K562 (cell line): ENCODE data around the gene MAPKAPK3. TPM values are rescaled to one million over a fixed set of nuclear protein-coding genes. Genes with fewer than 3 reads are reported as not detected.

Experiments used
- ATAC-seq: fragments of 200-7000 bp; cut with Tn5 transposase; 3 replicates; pipeline ENCODE4 v1.9.1; 2020; ENCODE audit warnings: moderate library complexity
- BruUV-seq: library from RNA; stranded (reverse); fragments of 400-500 nt; replicated peaks from 2 replicates; lab custom pipeline; 2021; lab: Mats Ljungman, UMichigan
- CTCF ChIA-PET: fragments of 300-600 bp; formaldehyde crosslinking; extraction: SDS; loops from one replicate; lab custom pipeline; 2021; ENCODE audit warnings: low intra/inter-chr PET ratio; lab: Yijun Ruan, JAX
- POLR2A ChIA-PET: fragments of 300-600, 350-650 bp; sonication (Branson Sonifier 250); formaldehyde crosslinking; extraction: SDS; loops from one replicate; lab custom pipeline; 2021; ENCODE audit warnings: antibody characterized with exemption, inconsistent platforms; lab: Yijun Ruan, JAX
- DNase-seq, 4 experiments: peaks; one replicate each; pipeline versions ENCODE4 v3.0.0 to v3.0.0-alpha.2; 2011 to 2018; ENCODE audit warnings: low spot score in 3 of 4, mixed read lengths in 3 of 4; ENCODE audit errors: extremely low read depth in 1 of 4
- FAIRE-seq: peaks from 2 replicates; lab custom pipeline; 2011; peaks lifted over from hg19 to GRCh38; lab: Jason Lieb, UNC
- H2AFZ ChIP-seq: 2 replicates; pipeline ENCODE4 v1.6.0; 2011; ENCODE audit warnings: low read depth, low read length, control low read depth, inconsistent platforms
- H3K27ac ChIP-seq: fragments of 200-600 bp; 3 replicates; pipeline ENCODE4 v1.8.0; 2011; ENCODE audit warnings: low read depth, mild to moderate bottlenecking, control low read depth, inconsistent platforms, low read length, moderate library complexity, mixed read lengths; ENCODE audit errors: extremely low read depth
- H3K27me3 ChIP-seq, 2 experiments: fragments of 300-600 bp in 1 of 2; 2 replicates in 1 of 2; 3 replicates in 1 of 2; pipeline versions ENCODE4 v1.6.0 to v1.8.0; 2011; ENCODE audit warnings: inconsistent platforms in 2 of 2, low read length in 2 of 2, mild to moderate bottlenecking in 1 of 2, mixed read lengths in 1 of 2, moderate library complexity in 1 of 2; ENCODE audit not compliant: control insufficient read depth in 2 of 2, insufficient read depth in 2 of 2
- H3K36me3 ChIP-seq: fragments of 300-600 bp; 3 replicates; pipeline ENCODE4 v1.8.0; 2011; ENCODE audit warnings: mild to moderate bottlenecking, low read length, inconsistent platforms; ENCODE audit not compliant: control insufficient read depth, insufficient read depth
- H3K4me1 ChIP-seq, 2 experiments: fragments of 200-600 bp in 1 of 2; replicated peaks in 1 of 2; 2 replicates in 1 of 2; 3 replicates in 1 of 2; pipeline versions ENCODE4 v1.5.1 to v1.8.0; 2011; ENCODE audit warnings: inconsistent platforms in 2 of 2, low read length in 2 of 2, mild to moderate bottlenecking in 1 of 2, mixed read lengths in 1 of 2, moderate library complexity in 1 of 2; ENCODE audit not compliant: control insufficient read depth in 2 of 2, insufficient read depth in 2 of 2
- H3K4me2 ChIP-seq: 2 replicates; pipeline ENCODE4 v1.6.1; 2011; ENCODE audit warnings: low read length, control low read depth, inconsistent platforms, mixed read lengths; ENCODE audit not compliant: insufficient read depth
- H3K4me3 ChIP-seq: fragments of 200-600 bp; sonication (generic), shearing (Covaris generic); 2 replicates; pipeline ENCODE4 v1.5.1; 2016; ENCODE audit warnings: control low read depth, inconsistent platforms
- H3K79me2 ChIP-seq: fragments of 200-600 bp; 3 replicates; pipeline ENCODE4 v1.8.0; 2011; ENCODE audit warnings: low read length, inconsistent platforms; ENCODE audit not compliant: control insufficient read depth, insufficient read depth
- H3K9ac ChIP-seq, 2 experiments: 2 replicates each; pipeline versions ENCODE4 v1.6.0 to v1.6.1; 2011; ENCODE audit warnings: low read depth in 2 of 2, low read length in 2 of 2, control low read depth in 1 of 2, inconsistent platforms in 1 of 2, mild to moderate bottlenecking in 1 of 2, mixed read lengths in 1 of 2; ENCODE audit not compliant: insufficient read depth in 1 of 2
- H3K9me1 ChIP-seq: one replicate; pipeline ENCODE4 v1.6.0; 2011; ENCODE audit warnings: inconsistent platforms, mild to moderate bottlenecking, low read length, moderate library complexity; ENCODE audit not compliant: control insufficient read depth, insufficient read depth
- H3K9me3 ChIP-seq: replicated peaks from 2 replicates; pipeline ENCODE4 v1.5.1; 2011; ENCODE audit warnings: low read depth, low read length, inconsistent platforms; ENCODE audit not compliant: control insufficient read depth, insufficient read depth
- H4K20me1 ChIP-seq: replicated peaks from 2 replicates; pipeline ENCODE4 v1.6.1; 2011; ENCODE audit warnings: low read length, inconsistent platforms, mixed read lengths; ENCODE audit not compliant: control insufficient read depth, insufficient read depth
- BACH1 ChIP-seq: fragments of 200-800 bp; sonication (Bioruptor generic); IDR thresholded peaks from 2 replicates; pipeline ENCODE4 v1.6.1; 2016; ENCODE audit warnings: missing genetic modification characterization, missing compliant biosample characterization
- DDX20 ChIP-seq: fragments of 450-650 bp; IDR thresholded peaks from 2 replicates; pipeline ENCODE4 v1.6.1; 2016; ENCODE audit warnings: missing genetic modification characterization, low read depth, mild to moderate bottlenecking, missing compliant biosample characterization, moderate library complexity
- ELK1 ChIP-seq: sonication (generic); formaldehyde crosslinking; IDR thresholded peaks from 2 replicates; pipeline ENCODE4 v1.8.1; 2022; ENCODE audit warnings: missing genetic modification reagents
- PTBP1 ChIP-seq: fragments of 200-400 bp; formaldehyde crosslinking; IDR thresholded peaks from 2 replicates; pipeline ENCODE4 v1.6.1; 2017; ENCODE audit warnings: low read depth, low read length
- RBM14 ChIP-seq: fragments of 200-400 bp; formaldehyde crosslinking; IDR thresholded peaks from 2 replicates; pipeline ENCODE4 v1.6.1; 2018; ENCODE audit warnings: low read depth, mild to moderate bottlenecking, low read length, moderate library complexity, borderline replicate concordance; ENCODE audit not compliant: insufficient read depth
- SIX5 ChIP-seq, 2 experiments: IDR thresholded peaks; 2 replicates each; pipeline ENCODE4 v1.6.1; 2011; ENCODE audit warnings: low read length in 2 of 2, borderline replicate concordance in 1 of 2, low read depth in 1 of 2, mild to moderate bottlenecking in 1 of 2, moderate library complexity in 1 of 2; ENCODE audit not compliant: insufficient read depth in 1 of 2
- ZBTB43 ChIP-seq: sonication (generic); formaldehyde crosslinking; IDR thresholded peaks from 2 replicates; pipeline ENCODE4 v1.8.0; 2023; ENCODE audit warnings: mild to moderate bottlenecking, missing genetic modification reagents
- ZC3H8 ChIP-seq: fragments of 450-650 bp; IDR thresholded peaks from 2 replicates; pipeline ENCODE4 v1.6.1; 2017
- ZNF75A ChIP-seq: fragments of 450-650 bp; formaldehyde crosslinking; IDR thresholded peaks from 2 replicates; pipeline ENCODE4 v1.4.0; 2020; ENCODE audit warnings: mild to moderate bottlenecking
- WGBS: fragments of 100-300 bp; shearing (Covaris generic); methylation state at CpG from one replicate; pipeline ENCODE4 v1.1.6; 2016; ENCODE audit warnings: low coverage, mixed read lengths; ENCODE audit not compliant: insufficient coverage; ENCODE audit errors: missing lambda C conversion rate; 5-methylcytosine and 5-hydroxymethylcytosine counted together
- in situ Hi-C: fragments of 300-500 bp; cut with MboI; formaldehyde crosslinking; loops from 4 replicates; pipeline ENCODE4 v1.15.0; 2018; ENCODE audit warnings: inconsistent platforms, mixed read lengths
- intact Hi-C: fragments of 100-400 bp; cut with micrococcal nuclease; formaldehyde crosslinking; loops from 2 replicates; pipeline ENCODE4 v1.14.2; 2022
- polyA plus RNA-seq, 8 experiments: library from polyadenylated mRNA; depleted of rRNA in 4 of 8; stranded (reverse) in 5 of 8; unstranded in 3 of 8; fragments of >200 nt; fragmentation: Nextera tagmentation in 2 of 8; fragmentation: Illumina TruSeq in 1 of 8; extraction: Ambion mirVana in 2 of 8; extraction: Trizol in 1 of 8; gene quantifications; 2 replicates each; pipeline versions ENCODE4 v1.2.1 to v1.2.3, GENCODE V29; 2011 to 2014; ENCODE audit warnings: inconsistent platforms in 1 of 8, missing spikeins in 1 of 8
- total RNA-seq, 7 experiments: library from RNA; depleted of rRNA in 6 of 7; stranded (reverse); fragments of >200 nt in 6 of 7; fragmentation: Illumina TruSeq in 2 of 7; extraction: Trizol in 2 of 7; gene quantifications; 2 replicates each; pipeline versions ENCODE4 v1.2.1 to v1.2.3, GENCODE V29; 2011 to 2021; ENCODE audit warnings: low replicate concordance in 1 of 7
- TF ChIP-seq, protein P1 (sequence below): fragments of 250-450 bp; sonication (Bioruptor Pico); IDR thresholded peaks from 2 replicates; pipeline ENCODE4 v1.8.0; 2021; ENCODE audit warnings: mild to moderate bottlenecking, moderate library complexity

Gene MAPKAPK3
- total and polyA plus RNA-seq, 9 of the 15 experiments (the other 6 are each of a cell fraction or from before 2014, with no cell fraction given) = 8.0 to 56.4 (median 41.2) TPM

DNA sequence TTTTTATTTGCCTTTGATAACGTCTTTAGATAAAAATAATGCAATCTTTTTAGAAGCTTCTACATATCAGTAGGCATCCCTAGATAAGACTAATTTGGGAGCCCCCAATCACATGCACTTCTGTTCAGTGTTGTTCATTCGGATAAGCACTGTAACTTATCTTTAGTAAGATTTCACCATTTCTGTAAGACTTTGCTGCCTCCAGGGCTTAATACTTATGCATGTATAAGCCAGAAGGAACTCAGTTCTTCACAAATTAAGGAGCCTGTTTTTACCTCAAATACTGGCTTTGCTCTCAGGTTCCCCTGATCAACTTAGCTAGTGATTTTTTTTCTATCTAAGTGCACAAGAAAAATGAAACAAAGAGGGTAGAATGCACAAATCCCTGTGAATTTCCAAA lies 78.1 kb downstream of the MAPKAPK3 start:
- TF ChIP-seq ZNF75A (no peak), DDX20 (tag) (no peak), RBM14 (no peak), BACH1 (no peak), PTBP1 (no peak), ZBTB43 (no peak), ELK1 (CRISPR knock-in tag) (no peak), ZC3H8 (no peak), SIX5 (IDR thresholded peaks at IDR 0.05; ENCODE audit: borderline replicate concordance in 1 of 2, insufficient read depth in 1 of 2, low read depth in 1 of 2, low read length in 2 of 2) (no peak)
- TF ChIP-seq, protein P1, sequence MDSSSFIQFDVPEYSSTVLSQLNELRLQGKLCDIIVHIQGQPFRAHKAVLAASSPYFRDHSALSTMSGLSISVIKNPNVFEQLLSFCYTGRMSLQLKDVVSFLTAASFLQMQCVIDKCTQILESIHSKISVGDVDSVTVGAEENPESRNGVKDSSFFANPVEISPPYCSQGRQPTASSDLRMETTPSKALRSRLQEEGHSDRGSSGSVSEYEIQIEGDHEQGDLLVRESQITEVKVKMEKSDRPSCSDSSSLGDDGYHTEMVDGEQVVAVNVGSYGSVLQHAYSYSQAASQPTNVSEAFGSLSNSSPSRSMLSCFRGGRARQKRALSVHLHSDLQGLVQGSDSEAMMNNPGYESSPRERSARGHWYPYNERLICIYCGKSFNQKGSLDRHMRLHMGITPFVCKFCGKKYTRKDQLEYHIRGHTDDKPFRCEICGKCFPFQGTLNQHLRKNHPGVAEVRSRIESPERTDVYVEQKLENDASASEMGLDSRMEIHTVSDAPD (CRISPR knock-in tag) = no peak
- DNase-seq (no peak), ATAC-seq (no peak), FAIRE-seq (no peak)
- in situ Hi-C loops = no loop called here
- Histone ChIP-seq H3K4me3 (no peak overlapping the region), H3K9me3 (no peaks in the 10 kb centered on the region), H3K36me3 (no peaks in the 10 kb centered on the region), H3K9ac (no peak overlapping the region), H4K20me1 (no peaks in the 10 kb centered on the region), H3K4me1 (no peaks in the 10 kb centered on the region), H3K27ac (no peak overlapping the region), H3K27me3 (no peaks in the 10 kb centered on the region), H3K79me2 (no peaks in the 10 kb centered on the region), H2AFZ (no peak overlapping the region), H3K4me2 (no peak overlapping the region), H3K9me1 (no peaks in the 10 kb centered on the region)
- WGBS = 0% methylated on average over 2 of the region's 2 CpGs
- ChIA-PET POLR2A (no interaction called here), CTCF (no interaction called here)
- BruUV-seq = no TSS peak
- intact Hi-C loops = no loop called here
